D721Med (cell line): Measurements from ENCODE around the gene GFM1.

Source experiments
- DNase-seq: peaks from one replicate; pipeline ENCODE4 v3.0.0; 2011; ENCODE audit warnings: low spot score; ENCODE audit not compliant: insufficient read length
- FAIRE-seq: peaks from 2 replicates; lab custom pipeline; 2011; peaks lifted over from hg19 to GRCh38; lab: Jason Lieb, UNC
- CTCF ChIP-seq: IDR thresholded peaks from 2 replicates; pipeline ENCODE4 v1.5.1; 2012; ENCODE audit warnings: mild to moderate bottlenecking, control low read depth; ENCODE audit not compliant: insufficient read depth; ENCODE audit errors: missing control alignments

The GFM1 gene

GRCh38 chr3:158696618-158697017 lies 52.3 kb downstream of the GFM1 start:
- no peak for TF ChIP-seq CTCF
- DNase-seq, result no peak
- FAIRE-seq, result no peak

GRCh38 chr3:158700559-158700958 lies 56.2 kb downstream of the GFM1 start:
- no peak for FAIRE-seq

GRCh38 chr3:158701420-158702065 lies 57.2 kb downstream of the GFM1 start:
- TF ChIP-seq CTCF, result no peak
- FAIRE-seq (no peak), DNase-seq (no peak)

More at GRCh38 chr3:158700559-158700958, 56.2 kb downstream of the GFM1 start:
- DNase-seq, result no peak
- no peak for TF ChIP-seq CTCF

- no peak for FAIRE-seq
- DNase-seq, result no peak
- no peak for TF ChIP-seq CTCF
Observed at GRCh38 chr3:158702815-158703481, 58.6 kb downstream of the GFM1 start.

GRCh38 chr3:158703566-158703965 lies 59.2 kb downstream of the GFM1 start:
- no peak for DNase-seq
- TF ChIP-seq CTCF, result no peak
- FAIRE-seq, result no peak

- FAIRE-seq (no peak), DNase-seq (no peak)
- TF ChIP-seq CTCF, result no peak
Observed at GRCh38 chr3:158709666-158710083, 65.3 kb downstream of the GFM1 start.

- no peak for DNase-seq
- no peak for FAIRE-seq
- no peak for TF ChIP-seq CTCF
Observed at GRCh38 chr3:158710601-158711000, 66.3 kb downstream of the GFM1 start.
